GM18508 (cell line): Measurements from ENCODE around the gene TUFT1.

Source experiments
- ATAC-seq: cut with Tn5 transposase; IDR thresholded peaks from one replicate; pipeline ENCODE4 v1.9.1; 2021; ENCODE audit warnings: moderate number of reproducible peaks; ENCODE audit not compliant: insufficient read depth, unreplicated experiment

TUFT1 gene

DNA sequence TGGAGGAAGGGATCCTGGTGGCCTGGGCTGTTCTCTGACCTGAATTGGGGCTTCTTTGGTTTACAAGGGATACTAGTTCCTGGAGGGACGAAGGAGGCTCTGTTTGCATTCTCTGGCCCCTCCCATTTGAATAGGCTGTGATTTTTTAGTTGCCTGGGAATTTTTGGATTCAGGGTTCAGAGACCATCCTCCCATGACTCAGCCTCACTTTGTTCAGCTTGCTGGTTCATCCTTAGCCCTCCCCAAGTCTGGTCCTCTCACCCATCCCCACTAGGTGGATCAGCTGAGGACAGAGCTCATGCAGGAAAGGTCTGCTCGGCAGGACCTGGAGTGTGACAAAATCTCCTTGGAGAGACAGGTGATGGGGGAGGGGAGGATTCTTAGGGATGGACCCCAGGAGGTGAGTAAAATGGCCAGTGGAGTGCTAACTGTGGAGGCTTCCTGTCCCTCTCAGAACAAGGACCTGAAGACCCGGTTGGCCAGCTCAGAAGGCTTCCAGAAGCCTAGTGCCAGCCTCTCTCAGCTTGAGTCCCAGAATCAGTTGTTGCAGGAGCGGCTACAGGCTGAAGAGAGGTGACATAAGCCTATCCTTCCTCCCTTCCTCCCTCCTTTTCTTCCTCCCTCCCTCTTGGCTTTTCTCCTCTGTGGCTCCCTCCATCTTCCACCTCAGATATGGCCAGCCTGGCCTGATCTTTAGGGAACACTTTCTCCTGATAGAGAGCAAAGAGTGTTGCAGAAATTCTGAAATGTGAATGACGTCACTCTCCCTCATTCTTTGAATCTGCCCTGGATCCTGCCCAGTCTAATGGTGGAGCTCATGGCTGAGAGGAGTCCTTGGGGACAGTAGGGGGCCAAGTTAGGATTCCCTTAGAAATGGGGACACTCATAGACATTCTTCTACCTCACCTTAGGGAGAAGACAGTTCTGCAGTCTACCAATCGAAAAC, 4.5 kb upstream of the TUFT1 start:
- no peak for ATAC-seq

DNA sequence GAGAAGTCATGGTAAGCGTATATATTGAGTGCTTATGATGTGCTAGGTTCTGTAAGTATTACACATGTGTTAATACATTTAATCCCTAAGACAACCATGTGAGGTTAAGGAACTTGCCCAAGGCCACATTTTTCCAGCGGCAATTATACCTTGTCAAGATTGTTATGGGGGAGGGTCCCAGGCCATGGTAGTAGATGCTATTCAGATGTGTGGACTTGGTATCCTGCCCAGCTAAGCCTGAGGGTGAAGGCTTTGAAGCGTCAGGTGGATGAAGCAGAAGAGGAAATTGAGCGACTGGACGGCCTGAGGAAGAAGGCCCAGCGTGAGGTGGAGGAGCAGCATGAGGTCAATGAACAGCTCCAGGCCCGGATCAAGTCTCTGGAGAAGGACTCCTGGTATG, 3.6 kb upstream of the TUFT1 start:
- ATAC-seq: no peak

DNA sequence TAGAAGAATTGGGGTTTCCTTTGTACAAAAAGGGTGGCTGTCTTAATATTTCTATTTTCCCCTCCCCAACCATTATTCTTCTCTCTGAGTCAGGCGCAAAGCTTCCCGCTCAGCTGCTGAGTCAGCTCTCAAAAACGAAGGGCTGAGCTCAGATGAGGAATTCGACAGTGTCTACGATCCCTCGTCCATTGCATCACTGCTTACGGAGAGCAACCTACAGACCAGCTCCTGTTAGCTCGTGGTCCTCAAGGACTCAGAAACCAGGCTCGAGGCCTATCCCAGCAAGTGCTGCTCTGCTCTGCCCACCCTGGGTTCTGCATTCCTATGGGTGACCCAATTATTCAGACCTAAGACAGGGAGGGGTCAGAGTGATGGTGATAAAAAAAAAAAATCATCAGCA, 3.0 kb upstream of the TUFT1 start:
- ATAC-seq: no peak

DNA sequence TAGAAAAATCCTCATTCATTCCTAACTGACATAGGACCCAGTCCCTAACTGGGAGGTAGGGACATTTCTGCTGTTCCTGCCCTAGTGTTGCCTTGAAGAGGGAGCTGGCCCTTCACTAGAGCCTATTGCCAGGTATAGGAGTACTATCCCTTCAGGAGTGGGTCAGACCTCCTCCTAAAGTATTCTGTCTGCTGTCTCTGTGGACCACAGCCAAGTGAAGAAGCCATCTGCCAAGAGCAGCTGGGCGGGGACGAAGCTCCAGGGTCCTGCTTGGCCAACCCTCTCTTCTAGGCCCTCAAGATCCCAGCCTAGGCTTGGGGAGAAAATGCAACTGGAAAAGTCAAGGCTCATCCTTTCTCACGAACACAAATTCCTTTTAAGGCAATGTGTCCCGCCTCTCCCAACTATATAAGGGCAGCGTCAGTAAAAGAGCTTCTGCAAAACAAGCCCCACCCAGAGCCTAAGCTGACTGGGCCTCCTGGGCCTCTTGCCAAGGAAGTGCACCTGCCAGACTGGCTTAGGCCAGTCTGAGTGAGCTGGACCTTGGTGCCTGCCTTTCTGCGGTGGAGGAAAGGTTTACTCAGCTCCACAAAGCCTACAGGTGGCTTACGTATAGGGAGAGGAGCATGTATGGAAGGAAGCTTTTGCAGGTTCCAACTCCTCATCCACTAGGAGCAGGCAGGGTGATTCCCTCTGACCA, 638 bp upstream of the TUFT1 start:
- ATAC-seq: no peak

DNA sequence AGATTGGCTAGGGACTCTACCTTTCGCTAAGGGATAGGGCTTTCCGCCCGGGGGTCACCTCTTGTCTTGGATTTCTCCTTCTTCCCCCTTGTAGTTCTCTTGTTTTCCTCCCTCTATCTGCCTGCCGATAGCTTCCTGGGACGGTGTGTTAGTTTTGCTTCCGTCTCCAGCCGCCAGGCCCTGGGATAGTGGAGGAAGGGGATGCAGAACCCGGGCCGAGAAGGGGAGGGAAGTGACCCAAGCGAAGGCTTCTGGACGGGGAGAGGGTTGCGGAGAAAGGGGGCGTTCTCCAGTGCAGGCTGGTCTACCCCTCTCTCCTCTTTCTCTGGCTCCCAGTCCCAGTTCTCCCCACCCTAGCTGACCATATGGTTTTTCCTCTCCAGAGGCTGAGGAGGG, 871 bp downstream of the TUFT1 start:
- no peak for ATAC-seq

DNA sequence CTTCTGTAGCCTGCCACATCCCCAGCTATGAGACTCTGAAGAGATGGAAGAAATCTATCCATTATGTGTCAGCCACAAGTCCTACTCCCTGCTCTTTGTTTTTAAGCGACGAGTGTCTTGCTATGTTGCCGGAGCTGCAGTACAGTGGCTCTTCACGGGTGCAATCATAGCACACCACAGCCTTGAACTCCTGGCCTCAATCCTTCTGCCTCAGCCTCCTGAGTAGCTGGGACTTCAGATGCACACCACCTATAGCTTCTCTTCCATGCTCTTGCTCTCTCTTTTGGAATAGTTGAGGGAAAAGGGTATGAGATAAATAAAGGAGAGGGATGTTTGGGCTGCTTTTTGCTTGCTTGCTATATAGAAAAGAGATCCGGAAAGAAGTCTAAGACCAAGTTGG, 1.6 kb downstream of the TUFT1 start:
- ATAC-seq: no peak

DNA sequence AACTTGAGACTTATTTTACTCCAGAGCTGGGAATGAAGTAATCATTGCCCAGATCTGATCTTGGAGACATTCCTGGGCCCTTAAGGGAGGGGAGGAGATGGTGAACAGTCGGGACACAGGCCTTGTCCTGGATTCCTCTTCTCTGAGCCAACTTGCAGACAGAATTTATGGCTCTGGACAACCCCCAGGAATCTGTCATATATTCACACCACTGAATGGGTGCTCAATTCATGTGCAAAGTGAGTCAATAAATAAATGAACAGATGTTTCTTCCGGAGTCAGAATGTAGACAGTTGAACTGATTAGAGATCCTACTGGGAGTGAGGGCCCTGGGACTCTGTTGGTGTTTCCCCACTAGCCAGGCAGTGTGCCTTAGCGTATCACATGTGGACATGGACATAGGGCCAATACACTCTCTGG, 2.6 kb downstream of the TUFT1 start:
- ATAC-seq: no peak

DNA sequence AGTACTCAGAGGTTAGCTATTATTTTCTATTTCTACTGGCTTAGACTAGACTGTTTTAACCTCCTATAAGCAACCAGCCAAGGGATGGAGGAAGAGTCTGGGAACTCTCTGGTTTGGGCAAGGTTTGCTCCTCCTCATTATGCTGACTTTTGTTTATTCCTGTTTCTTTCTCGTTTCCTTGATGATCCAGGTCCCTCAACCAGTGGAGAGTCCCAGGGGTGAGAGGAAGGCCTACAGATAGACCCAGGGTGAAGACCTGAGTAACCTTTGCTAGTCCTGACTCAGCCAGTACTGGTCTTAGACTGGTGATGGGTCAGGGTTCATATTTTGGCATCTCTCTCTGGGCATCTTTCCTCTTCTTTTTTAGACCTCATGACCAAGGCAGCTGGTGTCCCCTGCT, 5.4 kb downstream of the TUFT1 start:
- no peak for ATAC-seq

DNA sequence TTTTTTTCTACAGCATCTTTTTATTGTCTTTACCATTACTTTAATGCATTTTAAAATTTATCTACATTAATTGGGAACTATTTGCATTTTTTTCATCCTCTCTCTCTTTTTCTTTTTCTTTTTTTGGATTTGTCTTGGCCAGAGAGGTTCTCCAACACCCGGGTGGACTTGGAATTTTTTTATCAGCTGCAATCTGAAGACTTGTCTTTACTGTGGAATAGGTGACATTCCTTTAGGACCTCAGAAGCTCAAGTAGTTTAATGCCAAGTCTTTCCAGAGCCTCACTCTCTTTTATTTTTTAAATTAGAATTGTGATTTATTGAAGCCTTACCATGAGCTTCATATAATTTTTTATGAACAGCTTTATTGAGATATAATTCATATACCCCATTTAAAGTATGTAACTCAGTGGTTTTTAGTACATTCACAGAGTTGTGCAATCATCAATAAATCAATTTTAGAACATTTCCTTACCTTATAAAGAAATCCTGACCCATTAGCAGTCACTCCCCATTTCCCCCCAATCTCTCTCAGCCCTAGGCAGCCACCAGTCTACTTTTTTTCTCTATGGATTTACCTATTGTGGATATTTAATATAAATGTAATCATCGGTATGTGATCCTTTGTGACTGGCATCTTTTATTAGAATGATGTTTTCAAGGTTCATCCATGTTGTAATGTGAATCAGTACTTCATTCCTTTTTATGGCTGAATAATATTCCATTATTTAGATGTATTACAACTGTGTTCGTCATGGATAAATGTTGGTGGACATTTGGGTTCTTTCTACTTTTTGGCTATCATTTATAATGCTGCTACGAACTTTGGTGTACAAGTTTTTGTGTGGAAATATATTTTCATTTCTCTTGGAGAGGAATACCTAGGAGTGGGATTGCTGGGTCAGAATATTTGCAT, 6.2 kb downstream of the TUFT1 start:
- ATAC-seq: no peak

DNA sequence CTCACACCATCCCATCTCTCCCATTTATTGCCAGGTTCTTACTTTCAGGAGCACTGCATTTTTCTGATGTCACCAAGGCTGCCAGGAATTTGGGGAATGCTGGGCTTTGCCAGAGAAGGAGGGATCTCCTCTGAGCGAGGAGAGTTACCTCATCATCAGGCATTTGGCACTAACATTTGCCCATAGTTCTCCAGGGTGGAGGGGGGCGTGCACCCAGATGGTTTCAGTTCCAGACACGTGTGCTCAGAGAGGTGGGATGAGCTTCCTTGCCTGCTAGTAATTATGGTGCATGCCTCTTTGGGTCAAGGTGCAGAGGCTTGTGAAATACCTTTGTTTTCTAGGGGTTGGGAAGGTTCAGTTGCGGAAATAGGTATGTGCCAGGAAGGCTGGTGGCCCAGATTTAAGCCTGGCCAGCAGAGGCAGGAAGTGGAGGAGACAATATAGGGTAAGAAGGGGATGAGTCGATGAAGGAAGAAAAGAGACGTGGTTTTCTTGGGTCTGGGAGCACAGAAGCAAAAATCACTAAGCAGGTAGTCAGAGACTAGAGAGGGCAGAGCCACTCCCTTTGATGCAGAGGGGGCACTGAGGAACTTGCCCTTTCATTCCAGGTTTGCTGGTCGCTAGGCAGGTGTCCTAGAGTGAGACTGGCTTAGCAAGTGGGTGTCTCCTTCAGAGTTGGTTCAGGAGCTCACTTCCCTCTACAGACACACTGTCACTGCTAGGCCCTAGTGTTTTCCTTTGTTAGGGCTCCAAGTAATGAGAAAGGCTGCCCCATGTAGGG, 7.2 kb downstream of the TUFT1 start:
- ATAC-seq: no peak

DNA sequence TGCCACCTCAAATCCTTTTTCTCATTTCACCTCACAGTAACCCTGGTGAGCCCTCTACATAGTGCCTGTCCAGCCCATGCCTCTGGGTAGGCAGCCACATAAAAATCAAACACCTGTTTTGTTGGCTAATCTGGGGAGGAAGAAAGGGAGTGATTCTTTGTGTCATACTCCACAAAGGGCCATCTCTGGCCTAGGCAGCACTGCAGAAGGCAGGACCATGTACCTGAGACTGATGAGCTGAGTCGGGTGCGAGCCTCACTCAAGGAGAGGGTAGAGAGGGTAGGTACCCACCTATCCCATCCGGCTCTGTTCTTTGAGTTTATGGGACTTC, 7.8 kb downstream of the TUFT1 start:
- no peak for ATAC-seq

DNA sequence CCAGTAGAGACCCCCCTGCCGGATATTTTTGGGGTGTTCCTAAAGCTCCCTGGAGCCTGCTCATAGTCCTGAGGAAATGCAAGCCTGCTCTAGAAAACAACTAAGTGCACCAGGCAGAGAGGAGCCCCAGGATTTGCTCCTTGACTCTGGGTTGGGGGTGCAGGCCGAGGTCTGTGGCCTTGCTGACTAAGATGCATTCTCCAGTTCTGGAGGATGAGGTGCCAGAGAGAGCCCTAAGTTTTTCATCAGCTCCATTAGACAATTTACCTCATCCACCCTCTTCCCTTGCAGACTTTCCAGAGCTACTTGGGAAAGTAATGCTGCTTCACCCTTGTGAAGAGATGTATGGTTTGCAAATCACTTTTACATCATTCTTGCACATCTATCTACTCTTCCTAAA, 9.1 kb downstream of the TUFT1 start:
- no peak for ATAC-seq

DNA sequence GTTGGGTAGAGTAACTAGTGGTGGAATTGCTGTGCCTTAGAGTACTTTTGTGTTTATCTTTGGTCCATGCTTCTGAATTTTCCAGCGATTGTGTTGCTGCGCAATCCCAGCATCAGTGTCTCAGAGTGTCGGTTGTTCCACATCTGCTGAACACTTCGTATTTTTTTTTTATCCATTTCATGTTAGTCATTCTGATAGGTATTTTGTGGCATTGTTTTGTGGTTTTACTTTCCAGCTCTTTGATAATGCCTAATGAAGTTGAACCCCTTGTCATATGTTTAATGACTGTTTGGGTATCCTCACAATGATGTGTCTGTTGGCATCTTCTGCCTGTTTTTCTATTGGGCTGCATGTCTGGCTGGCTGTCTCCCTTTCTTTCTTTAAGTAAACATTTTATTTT, 13.6 kb downstream of the TUFT1 start:
- no peak for ATAC-seq

DNA sequence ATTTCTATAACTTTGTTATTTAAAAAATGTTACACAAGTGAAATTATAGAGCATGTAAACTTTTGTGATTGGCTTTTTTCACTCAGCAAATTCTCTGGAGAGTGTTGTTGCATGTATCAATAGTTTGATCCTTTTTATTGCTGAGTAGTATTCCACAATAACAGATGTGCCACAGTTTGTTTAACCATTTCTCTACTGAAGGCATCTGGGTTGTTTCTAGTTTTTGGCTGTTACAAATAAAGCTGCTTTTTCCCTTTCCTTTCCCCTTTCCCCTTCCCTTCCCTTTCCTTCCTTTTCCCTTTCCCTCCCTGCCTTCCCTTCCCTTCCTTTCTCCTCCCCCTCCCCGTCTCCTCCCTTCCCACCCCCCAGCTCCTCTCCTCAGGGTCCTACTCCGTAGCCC, 15.9 kb downstream of the TUFT1 start:
- ATAC-seq: no peak

DNA sequence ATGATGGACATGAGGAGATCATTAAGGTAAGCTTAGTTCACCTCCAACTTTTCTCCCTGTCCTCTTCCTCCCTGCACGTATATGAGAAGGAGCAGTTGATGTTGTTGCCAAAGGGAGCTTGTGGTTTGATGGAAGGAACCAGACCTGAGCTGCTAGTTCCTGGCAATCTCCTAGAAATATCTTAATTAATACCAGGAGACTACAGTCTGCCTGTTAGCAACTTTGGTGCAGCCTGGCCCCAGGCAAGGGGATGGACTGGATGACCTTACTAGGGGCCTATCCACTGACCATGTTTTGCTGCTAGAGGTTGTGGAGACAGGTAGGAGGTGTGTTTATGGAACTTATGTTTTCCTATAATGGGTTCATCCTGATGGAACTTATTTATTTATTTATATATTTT, 22.6 kb downstream of the TUFT1 start:
- ATAC-seq: no peak

DNA sequence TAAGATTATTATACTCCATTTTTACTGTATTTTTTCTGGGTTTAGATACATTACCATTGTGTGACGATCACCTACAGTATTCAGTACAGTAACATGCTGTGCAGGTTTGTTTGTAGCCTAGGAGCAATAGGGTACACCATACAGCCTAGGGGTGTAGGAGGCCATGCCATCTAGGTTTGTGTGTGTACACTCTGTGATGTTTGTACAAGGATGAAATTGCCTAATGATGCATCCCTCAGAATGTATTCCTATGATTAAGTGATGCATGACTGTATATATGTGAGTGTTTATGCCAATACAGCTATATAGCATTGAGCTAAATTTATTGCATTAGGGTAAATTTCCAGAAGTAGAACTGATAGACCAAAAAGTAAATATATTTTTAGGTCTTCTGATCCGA, 23.3 kb downstream of the TUFT1 start:
- no peak for ATAC-seq

DNA sequence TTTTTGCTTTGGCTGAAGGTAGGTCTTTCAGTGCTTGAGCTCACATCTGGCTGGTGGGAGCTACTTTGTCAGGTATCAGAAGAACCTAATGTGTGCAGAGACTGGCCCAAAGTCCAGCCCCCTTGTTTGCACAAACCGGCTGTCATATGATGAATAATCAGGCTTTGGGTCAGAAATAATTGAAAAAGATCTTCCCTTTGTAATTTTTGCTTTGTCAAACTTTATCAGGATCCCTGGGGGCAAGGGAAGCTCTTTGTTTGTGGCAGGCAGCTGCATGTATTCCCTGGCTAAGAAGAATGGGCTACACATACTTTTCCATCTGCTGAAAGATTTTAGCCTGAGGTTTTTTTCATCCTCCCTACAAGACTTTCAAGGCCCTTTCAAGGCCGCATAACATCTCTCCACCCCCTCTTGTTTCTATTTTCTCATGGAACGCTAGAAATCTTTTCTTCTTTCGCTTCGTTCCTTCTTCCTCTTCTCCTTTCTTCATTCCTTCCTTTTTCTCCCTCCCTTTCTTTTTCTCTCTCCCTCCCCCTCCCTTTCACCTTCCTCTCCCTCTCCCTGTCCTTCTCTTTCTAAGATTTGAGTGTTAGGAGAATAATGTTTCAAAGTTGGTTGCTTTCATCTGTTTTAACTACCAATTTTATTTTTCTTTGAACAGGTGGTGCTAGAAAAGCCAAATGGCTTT, 25.5 kb downstream of the TUFT1 start:
- no peak for ATAC-seq

DNA sequence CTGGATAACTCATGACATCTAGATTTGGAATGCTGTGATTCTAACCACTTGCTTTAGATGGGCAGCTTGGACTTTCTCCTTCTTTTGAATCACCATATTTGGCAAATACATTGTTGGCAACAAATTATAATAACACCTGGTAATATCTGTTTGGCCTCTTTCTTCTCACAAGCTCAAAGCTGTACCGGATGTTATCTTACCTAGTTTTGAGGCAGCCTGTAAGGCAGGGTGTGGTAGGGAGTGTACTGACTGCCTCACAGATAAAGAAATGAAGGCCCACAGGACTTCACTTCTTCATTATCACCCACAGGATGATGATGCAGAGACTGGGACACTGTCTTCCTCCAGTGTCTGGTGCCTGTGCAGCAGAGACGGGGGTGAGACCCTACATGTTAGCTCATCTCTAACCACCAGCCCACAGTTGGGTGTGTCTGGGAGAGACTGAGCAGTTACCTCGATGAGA, 28.5 kb downstream of the TUFT1 start:
- ATAC-seq: no peak

DNA sequence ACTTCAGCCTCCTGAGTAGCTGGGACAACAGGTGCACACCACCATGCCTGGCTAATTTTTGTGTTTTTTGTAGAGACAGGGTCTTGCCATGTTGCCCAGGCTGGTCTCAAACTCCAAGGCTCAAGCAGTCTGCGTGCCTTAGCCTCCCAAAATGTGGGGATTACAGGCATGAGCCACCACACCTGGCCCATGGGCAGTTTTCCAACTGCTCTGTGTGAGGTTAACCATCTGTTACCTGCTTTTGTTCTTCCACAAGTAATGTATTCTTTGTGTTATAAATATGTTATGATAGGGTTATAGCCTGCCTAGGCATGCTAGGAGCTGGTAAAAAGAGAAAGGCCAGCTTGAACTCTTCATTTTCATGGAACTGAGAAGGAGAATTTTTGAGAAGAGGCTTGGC, 30.7 kb downstream of the TUFT1 start:
- no peak for ATAC-seq
